ENCODE data around the gene RHOBTB1.
A peak's percentile ranks its signal among the peaks of the same experiment; 100 is the strongest.

RHOBTB1 gene, protein sequence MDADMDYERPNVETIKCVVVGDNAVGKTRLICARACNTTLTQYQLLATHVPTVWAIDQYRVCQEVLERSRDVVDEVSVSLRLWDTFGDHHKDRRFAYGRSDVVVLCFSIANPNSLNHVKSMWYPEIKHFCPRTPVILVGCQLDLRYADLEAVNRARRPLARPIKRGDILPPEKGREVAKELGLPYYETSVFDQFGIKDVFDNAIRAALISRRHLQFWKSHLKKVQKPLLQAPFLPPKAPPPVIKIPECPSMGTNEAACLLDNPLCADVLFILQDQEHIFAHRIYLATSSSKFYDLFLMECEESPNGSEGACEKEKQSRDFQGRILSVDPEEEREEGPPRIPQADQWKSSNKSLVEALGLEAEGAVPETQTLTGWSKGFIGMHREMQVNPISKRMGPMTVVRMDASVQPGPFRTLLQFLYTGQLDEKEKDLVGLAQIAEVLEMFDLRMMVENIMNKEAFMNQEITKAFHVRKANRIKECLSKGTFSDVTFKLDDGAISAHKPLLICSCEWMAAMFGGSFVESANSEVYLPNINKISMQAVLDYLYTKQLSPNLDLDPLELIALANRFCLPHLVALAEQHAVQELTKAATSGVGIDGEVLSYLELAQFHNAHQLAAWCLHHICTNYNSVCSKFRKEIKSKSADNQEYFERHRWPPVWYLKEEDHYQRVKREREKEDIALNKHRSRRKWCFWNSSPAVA

DNA sequence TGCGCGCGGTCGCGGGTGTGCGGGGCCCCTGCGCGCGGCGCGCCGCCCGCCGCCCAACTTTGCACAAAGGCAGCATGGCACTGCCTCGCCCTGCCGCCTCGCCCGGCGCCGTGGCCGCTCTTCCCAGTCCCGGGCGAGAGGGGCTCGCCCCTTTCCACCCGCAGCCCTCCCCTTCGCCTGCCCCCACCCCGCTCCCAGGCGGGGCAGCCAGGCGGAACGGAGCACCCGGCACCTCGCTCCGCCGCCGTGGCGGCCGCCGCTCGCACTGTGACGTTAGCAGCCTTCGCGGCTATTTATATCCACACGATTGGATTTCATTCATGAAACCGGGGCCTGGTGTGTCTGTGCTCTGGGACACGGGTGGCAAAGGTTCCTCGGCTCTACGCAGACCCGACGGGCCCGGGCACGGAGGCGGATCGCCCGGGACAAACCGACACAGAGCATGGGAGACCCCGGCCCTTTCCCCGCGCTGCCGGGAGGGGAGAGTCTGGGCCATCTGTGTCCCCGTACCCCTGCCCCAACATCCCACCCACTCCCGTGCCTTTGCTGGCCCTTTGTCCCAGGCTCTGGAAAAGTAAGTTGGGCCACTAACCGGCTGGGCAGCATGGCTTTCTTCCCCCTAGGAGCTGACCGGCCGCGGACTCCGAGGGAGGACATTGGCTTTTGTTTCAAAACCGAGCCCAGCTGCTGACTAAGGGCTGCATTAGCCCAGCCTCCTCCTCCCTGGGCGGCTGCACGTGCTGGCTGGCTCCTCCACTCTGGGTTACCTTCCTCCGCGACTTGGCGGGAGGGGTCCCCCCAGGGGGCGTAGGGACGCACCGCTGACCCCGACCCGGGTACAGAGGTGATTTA lies at the start of gene RHOBTB1:
Gene RHOBTB1, minus strand, starts transcription at position 128 of the 852 bp plus-strand sequence. CDS start 32,643 bp downstream, outside the sequence.
- Histone ChIP-seq H3K9ac (ENCODE audit: low read length) (peak within 1 kb of the TSS; percentile 88), H3K4me3 (ENCODE audit: low read depth, low read length) (peak within 1 kb of the TSS; percentile 87), H3K27me3 (ENCODE audit: control insufficient read depth, insufficient read depth, low read length) (peaks cover 20% of the 10 kb centered on the region)

DNA sequence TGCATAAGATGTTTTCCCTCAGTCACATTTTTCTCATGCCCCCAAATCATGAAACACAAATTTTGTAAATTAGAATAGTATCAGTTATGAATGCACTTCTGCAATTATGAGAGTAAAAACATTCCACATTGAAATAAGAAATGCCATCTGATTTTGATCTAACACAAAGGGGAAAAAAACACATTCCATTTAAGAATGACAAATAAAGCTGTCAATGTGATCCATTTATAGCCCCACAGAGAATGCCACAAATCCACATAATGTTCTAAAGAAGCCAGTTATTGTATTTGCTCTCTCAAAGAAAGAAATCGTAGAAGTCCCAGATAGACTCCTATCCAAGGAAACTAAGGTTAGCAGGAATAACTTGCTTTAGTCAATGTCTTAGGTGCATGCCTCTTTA lies 48.7 kb upstream of the RHOBTB1 start:
- no peak overlapping the region for H3K4me3 ChIP-seq (ENCODE audit: low read depth, low read length)
- no peak overlapping the region for H3K9ac ChIP-seq (ENCODE audit: low read length)
- H3K36me3 ChIP-seq (ENCODE audit: control insufficient read depth, insufficient read depth, low read length), result no peaks in the 10 kb centered on the region
- no peaks in the 10 kb centered on the region for H3K27me3 ChIP-seq (ENCODE audit: control insufficient read depth, insufficient read depth, low read length)
- peaks cover 6% of the 10 kb centered on the region for H3K9me3 ChIP-seq (ENCODE audit: control insufficient read depth, insufficient read depth, low read depth, low read length)
- no peak overlapping the region for H3K27ac ChIP-seq (ENCODE audit: low read depth, low read length)
- H3K4me1 ChIP-seq (ENCODE audit: control insufficient read depth, insufficient read depth, low read length), result no peaks in the 10 kb centered on the region

More for the DNA sequence above, at the start of gene RHOBTB1:
- no peaks in the 10 kb centered on the region for H3K9me3 ChIP-seq (ENCODE audit: control insufficient read depth, insufficient read depth, low read depth, low read length)
- H3K4me1 ChIP-seq (ENCODE audit: control insufficient read depth, insufficient read depth, low read length), result peaks cover 12% of the 10 kb centered on the region
- H3K27ac ChIP-seq (ENCODE audit: low read depth, low read length), result peak within 1 kb of the TSS; percentile 85
- no peaks in the 10 kb centered on the region for H3K36me3 ChIP-seq (ENCODE audit: control insufficient read depth, insufficient read depth, low read length)

DNA sequence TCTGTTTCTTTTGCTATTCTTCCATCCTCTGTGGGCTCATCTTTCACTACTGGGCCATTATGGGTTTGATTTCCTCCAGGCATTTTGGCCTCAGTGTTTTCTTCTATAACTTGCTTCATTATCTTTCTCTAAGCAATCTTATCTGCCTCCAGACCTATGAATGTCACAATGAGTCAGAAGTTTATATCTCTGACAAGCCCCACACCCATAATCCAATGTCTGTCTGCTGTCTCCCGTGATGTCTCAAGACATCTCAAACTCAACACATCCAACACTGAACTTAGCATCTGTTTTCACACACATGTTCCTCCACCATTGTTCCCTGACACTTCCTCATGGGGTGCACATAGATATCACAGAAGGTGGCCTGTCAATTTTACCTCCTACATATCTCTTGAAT lies 46.7 kb upstream of the RHOBTB1 start:
- no peak overlapping the region for H3K4me3 ChIP-seq (ENCODE audit: low read depth, low read length)
- peaks cover 6% of the 10 kb centered on the region for H3K9me3 ChIP-seq (ENCODE audit: control insufficient read depth, insufficient read depth, low read depth, low read length)
- H3K27ac ChIP-seq (ENCODE audit: low read depth, low read length), result no peak overlapping the region
- H3K9ac ChIP-seq (ENCODE audit: low read length), result no peak overlapping the region
- H3K27me3 ChIP-seq (ENCODE audit: control insufficient read depth, insufficient read depth, low read length), result no peaks in the 10 kb centered on the region
- no peaks in the 10 kb centered on the region for H3K36me3 ChIP-seq (ENCODE audit: control insufficient read depth, insufficient read depth, low read length)
- peaks cover 4% of the 10 kb centered on the region; the same call in 1 of the 2 replicates for H3K4me1 ChIP-seq (ENCODE audit: control insufficient read depth, insufficient read depth, low read length)

DNA sequence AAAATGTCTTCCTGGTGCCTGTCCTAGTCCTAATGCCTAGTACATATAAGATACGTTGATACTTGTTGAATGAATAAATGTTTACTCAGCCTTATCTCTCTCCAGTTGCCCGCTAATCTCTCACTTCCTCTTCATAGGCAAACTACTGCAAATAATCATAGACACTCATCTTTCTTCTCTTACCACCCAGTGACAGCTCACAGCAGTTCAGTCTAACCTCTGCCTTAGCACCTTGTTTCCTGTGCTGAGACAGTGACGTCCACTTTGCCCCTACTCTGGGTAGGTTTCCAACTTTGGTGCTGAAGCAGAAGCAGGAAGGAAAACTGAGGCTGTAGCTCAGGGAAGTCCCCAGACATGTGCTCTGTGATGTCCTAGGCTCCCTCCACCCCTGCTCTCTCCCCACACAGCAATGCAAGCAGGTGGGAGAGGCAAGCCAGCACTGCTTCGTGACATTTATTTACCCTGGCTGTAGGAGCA lies 45.5 kb upstream of the RHOBTB1 start:
- H3K9ac ChIP-seq (ENCODE audit: low read length), result no peak overlapping the region
- no peaks in the 10 kb centered on the region for H3K27me3 ChIP-seq (ENCODE audit: control insufficient read depth, insufficient read depth, low read length)
- H3K36me3 ChIP-seq (ENCODE audit: control insufficient read depth, insufficient read depth, low read length), result no peaks in the 10 kb centered on the region
- peaks cover 6% of the 10 kb centered on the region for H3K9me3 ChIP-seq (ENCODE audit: control insufficient read depth, insufficient read depth, low read depth, low read length)
- no peak overlapping the region for H3K27ac ChIP-seq (ENCODE audit: low read depth, low read length)
- no peak overlapping the region for H3K4me3 ChIP-seq (ENCODE audit: low read depth, low read length)
- H3K4me1 ChIP-seq (ENCODE audit: control insufficient read depth, insufficient read depth, low read length), result peaks cover 4% of the 10 kb centered on the region; the same call in 1 of the 2 replicates

DNA sequence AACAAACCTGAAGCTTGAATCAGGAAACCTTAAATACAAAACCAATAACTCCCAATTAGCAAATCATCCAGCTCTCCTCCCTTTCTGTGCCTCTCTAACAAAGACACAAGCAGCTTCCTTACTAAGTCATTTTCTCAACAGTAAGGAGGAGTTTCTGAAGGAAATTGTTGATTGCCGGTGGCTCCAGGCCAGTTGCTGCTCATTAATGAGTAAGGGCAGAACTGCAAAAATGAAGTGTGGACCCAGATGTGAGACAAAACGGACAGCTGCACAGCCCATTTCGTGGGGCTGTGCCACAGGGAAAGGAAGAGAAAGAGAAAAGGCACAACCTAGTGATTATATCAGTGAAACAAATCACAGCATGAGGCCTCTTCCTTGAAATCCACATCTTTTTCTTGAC lies 42.8 kb upstream of the RHOBTB1 start:
- H3K4me1 ChIP-seq (ENCODE audit: control insufficient read depth, insufficient read depth, low read length), result peaks cover 4% of the 10 kb centered on the region; the same call in 1 of the 2 replicates
- no peak overlapping the region for H3K27ac ChIP-seq (ENCODE audit: low read depth, low read length)
- no peaks in the 10 kb centered on the region for H3K36me3 ChIP-seq (ENCODE audit: control insufficient read depth, insufficient read depth, low read length)
- H3K9me3 ChIP-seq (ENCODE audit: control insufficient read depth, insufficient read depth, low read depth, low read length), result peaks cover 6% of the 10 kb centered on the region
- H3K27me3 ChIP-seq (ENCODE audit: control insufficient read depth, insufficient read depth, low read length), result no peaks in the 10 kb centered on the region
- H3K9ac ChIP-seq (ENCODE audit: low read length), result no peak overlapping the region
- no peak overlapping the region for H3K4me3 ChIP-seq (ENCODE audit: low read depth, low read length)

DNA sequence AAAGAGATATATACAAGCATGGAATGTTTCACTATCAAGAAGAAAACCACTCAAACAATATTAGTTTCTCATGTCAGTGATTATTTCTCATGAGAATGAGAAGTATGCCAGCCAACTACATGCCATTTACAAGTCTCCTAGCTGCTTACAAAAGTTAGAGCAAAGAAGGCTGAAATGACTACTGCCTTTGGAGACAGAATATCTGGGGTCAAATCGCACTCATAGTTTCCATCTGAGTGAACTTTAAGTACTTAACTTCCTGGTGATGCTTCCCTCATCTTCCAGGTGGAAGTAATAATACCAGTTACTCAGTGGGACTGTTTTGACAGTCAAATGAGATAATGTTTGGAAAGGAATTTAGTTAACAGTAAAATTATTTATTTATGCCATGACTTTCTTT lies 42.0 kb upstream of the RHOBTB1 start:
- Histone ChIP-seq H3K27ac (ENCODE audit: low read depth, low read length) (no peak overlapping the region), H3K9ac (ENCODE audit: low read length) (no peak overlapping the region), H3K4me3 (ENCODE audit: low read depth, low read length) (no peak overlapping the region), H3K36me3 (ENCODE audit: control insufficient read depth, insufficient read depth, low read length) (no peaks in the 10 kb centered on the region), H3K27me3 (ENCODE audit: control insufficient read depth, insufficient read depth, low read length) (no peaks in the 10 kb centered on the region), H3K9me3 (ENCODE audit: control insufficient read depth, insufficient read depth, low read depth, low read length) (peaks cover 6% of the 10 kb centered on the region), H3K4me1 (ENCODE audit: control insufficient read depth, insufficient read depth, low read length) (peaks cover 4% of the 10 kb centered on the region; the same call in 1 of the 2 replicates)

DNA sequence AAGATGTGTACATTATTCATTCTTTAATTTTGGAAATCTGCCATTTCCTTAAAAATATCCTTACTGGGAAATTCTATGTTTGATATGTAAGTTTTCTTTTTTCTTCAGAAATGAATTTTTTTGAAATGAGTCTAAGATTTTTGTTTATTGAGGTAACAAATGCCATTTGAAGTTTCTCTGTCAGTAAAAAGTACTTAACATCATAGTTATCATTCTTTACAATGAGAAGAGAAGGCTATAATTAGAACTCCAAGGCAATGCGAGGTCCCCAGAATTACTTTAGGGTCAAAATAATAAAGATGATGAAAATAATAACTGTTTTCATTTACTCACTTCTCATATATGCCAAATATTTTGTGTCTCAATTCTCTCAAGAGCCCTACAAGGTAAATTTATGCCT lies 37.0 kb upstream of the RHOBTB1 start:
- no peak overlapping the region for H3K27ac ChIP-seq (ENCODE audit: low read depth, low read length)
- no peak overlapping the region for H3K9ac ChIP-seq (ENCODE audit: low read length)
- H3K27me3 ChIP-seq (ENCODE audit: control insufficient read depth, insufficient read depth, low read length), result no peaks in the 10 kb centered on the region
- H3K9me3 ChIP-seq (ENCODE audit: control insufficient read depth, insufficient read depth, low read depth, low read length), result no peaks in the 10 kb centered on the region
- no peak overlapping the region for H3K4me3 ChIP-seq (ENCODE audit: low read depth, low read length)
- no peaks in the 10 kb centered on the region for H3K4me1 ChIP-seq (ENCODE audit: control insufficient read depth, insufficient read depth, low read length)
- no peaks in the 10 kb centered on the region for H3K36me3 ChIP-seq (ENCODE audit: control insufficient read depth, insufficient read depth, low read length)

DNA sequence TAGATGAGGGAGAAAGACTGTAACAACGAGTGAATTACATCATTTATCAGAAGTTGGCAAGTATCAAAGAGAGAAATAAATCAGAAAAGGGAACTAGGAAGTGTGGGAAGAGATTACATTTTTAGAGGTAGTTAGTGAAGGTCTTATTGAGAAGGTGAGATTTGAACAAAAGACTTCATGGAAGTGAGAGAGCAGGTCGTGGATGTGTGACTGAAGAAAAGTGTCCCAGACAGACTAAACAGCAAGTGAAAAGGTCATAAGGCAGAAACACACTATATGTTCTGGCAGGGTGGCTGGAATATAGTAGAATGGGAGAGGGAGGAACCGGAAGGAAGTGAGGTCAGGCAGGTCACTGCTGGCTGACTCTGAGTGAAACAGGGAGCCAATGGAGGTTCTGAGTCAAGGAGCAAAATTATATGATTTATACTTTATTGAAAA lies 35.7 kb upstream of the RHOBTB1 start:
- Histone ChIP-seq H3K27me3 (ENCODE audit: control insufficient read depth, insufficient read depth, low read length) (no peaks in the 10 kb centered on the region), H3K36me3 (ENCODE audit: control insufficient read depth, insufficient read depth, low read length) (no peaks in the 10 kb centered on the region), H3K9ac (ENCODE audit: low read length) (no peak overlapping the region), H3K4me3 (ENCODE audit: low read depth, low read length) (no peak overlapping the region), H3K9me3 (ENCODE audit: control insufficient read depth, insufficient read depth, low read depth, low read length) (no peaks in the 10 kb centered on the region), H3K27ac (ENCODE audit: low read depth, low read length) (no peak overlapping the region), H3K4me1 (ENCODE audit: control insufficient read depth, insufficient read depth, low read length) (no peaks in the 10 kb centered on the region)

DNA sequence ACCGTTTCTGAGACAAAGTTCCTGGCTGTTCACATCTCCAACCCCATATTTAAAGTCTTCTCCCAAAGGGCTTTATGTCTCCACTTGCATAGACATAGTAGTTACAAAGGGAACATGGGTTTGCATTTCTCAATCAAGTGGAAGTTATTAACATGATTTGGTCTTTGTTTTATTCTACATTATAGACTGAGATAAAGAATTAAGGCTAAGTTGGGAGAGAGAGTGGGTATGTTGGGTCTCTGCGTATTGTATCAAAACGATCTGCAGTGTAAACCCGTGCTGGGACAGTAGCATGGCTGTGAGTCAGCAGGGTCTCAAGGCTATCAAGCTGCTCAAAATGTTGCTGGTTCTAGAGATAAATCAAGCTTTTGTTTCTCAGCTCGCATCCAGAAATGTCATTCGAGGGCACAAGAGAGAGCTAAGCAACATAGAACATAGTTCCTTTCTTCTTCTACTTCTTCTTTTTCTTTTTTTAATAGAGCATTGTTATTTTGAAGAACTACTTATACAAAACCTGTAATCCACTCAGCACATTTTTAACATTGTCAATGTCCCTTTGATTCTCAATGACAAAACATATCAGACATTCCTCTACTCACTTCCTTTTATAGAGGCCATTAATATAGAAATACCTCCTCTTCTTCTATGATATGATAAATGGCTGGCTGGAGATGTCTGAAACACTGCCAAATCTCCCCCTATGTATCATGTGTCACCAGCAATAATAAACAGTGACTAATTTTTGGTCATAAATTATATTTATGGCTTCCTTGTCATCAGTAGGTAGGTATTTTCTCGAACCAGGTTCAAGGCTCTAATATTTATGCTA lies 34.5 kb upstream of the RHOBTB1 start:
- H3K36me3 ChIP-seq (ENCODE audit: control insufficient read depth, insufficient read depth, low read length), result no peaks in the 10 kb centered on the region
- H3K27me3 ChIP-seq (ENCODE audit: control insufficient read depth, insufficient read depth, low read length), result no peaks in the 10 kb centered on the region
- no peaks in the 10 kb centered on the region for H3K4me1 ChIP-seq (ENCODE audit: control insufficient read depth, insufficient read depth, low read length)
- H3K4me3 ChIP-seq (ENCODE audit: low read depth, low read length), result no peak overlapping the region
- H3K9me3 ChIP-seq (ENCODE audit: control insufficient read depth, insufficient read depth, low read depth, low read length), result no peaks in the 10 kb centered on the region
- no peak overlapping the region for H3K27ac ChIP-seq (ENCODE audit: low read depth, low read length)
- no peak overlapping the region for H3K9ac ChIP-seq (ENCODE audit: low read length)

All from HUES6 (cell line).